ENCODE data around the gene IGFLR1.

Gene IGFLR1

GRCh38 chr19:35713506-35713850 lies 28.8 kb downstream of the IGFLR1 start:
- TF ChIP-seq, protein P1, sequence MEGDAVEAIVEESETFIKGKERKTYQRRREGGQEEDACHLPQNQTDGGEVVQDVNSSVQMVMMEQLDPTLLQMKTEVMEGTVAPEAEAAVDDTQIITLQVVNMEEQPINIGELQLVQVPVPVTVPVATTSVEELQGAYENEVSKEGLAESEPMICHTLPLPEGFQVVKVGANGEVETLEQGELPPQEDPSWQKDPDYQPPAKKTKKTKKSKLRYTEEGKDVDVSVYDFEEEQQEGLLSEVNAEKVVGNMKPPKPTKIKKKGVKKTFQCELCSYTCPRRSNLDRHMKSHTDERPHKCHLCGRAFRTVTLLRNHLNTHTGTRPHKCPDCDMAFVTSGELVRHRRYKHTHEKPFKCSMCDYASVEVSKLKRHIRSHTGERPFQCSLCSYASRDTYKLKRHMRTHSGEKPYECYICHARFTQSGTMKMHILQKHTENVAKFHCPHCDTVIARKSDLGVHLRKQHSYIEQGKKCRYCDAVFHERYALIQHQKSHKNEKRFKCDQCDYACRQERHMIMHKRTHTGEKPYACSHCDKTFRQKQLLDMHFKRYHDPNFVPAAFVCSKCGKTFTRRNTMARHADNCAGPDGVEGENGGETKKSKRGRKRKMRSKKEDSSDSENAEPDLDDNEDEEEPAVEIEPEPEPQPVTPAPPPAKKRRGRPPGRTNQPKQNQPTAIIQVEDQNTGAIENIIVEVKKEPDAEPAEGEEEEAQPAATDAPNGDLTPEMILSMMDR (IDR thresholded peaks at IDR 0.05) = no peak
- no peak overlapping the region for H3K4me3 ChIP-seq
- no peak overlapping the region for H3K27ac ChIP-seq
- no peak for DNase-seq (ENCODE audit: low spot score)

DNA sequence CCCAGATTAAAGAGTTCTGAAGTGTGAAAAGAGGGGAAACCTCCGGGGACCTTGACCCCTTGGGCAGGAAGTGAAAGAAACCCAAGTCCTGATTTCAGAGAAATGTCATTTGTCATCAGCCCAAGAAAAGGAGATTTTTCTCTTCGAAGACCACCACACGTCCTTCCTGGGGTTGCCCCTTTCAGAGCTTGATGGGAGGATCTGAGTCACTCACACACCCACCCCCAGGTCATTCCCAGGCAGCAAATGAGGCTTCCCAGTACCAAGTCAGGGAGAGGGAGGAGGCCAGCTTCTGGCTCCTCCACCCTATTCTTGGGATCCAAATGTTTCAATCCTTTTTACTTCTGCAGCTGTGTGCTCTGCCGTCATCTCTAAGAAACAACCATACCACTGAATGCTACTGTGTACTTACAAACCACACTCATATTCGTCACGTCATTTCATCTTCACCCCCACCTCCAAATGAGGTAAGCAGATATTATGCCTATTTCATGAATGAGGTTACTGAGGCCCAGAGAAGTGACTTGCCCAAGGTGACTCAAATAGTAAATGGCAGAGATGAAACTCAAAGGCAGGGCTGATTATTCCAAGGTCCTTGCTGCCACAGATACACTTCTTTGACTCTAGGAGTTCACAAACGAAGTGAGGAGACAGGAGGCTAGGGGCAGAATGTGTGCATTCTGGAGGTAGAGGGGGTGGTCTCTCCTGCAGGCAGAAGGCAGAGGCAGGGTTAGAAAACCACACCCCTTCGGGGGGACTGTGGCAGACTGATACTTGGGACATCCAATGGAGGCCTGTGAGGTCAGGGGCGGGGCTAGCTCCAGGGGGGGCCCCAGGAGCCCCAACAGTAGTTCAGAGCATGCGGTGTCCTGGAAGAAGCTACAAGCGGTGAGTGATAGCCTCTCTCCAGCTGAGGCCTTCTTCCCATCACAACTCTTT lies 29.4 kb downstream of the IGFLR1 start:
- Histone ChIP-seq H3K4me3 (no peak overlapping the region), H3K27ac (no peak overlapping the region)
- TF ChIP-seq, protein P1 (IDR thresholded peaks at IDR 0.05) = no peak
- DNase-seq (ENCODE audit: low spot score) = no peak

DNA sequence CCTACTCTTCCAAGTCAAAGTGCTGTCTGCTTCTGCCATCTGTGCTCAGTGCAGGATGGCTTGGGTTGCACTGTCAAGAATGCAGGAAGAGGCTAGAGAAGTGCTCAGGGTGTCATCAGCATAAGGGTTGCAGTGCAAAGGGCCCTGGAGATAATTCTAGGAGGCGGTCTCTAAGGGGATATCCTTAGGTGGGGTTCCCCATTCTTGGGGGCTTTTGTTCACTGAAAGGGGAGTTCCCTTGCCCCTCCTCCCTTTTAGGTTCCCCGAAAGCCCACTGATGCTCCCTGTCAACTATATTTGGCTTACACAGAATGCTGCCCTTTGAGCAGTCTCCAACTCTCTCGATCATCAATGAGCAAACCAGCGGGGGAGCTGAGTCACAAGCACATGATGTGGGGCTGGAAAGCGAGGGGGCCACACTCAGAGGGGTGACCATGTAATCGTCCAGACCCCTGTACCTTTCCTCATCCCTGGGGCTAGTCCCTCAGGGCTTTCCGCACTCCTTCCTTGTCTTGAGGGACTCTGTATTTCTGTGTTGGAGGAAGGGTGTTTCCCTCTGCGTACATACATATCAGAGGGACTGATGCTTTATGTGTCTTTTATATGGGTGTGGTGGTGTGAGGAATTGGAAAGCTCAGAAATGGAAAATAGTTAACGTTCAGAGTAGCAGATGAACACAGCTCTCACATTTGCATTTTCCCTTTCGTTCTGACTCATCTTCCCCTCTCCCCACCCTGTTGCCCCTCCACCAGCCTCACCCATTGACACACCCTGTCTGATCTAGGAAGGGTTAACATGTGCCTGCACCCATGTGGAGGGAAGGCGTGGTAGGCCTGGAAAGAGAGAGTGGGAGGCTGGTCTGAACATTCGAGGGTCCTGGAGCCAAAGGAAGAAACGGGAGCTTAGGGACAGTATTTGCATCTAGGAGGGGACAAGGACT lies 31.2 kb downstream of the IGFLR1 start:
- no peak overlapping the region for H3K4me3 ChIP-seq
- H3K27ac ChIP-seq = no peak overlapping the region
- TF ChIP-seq, protein P1 (IDR thresholded peaks at IDR 0.05) = no peak
- DNase-seq (ENCODE audit: low spot score) = no peak

- H3K27ac ChIP-seq = no peak overlapping the region
- TF ChIP-seq, protein P1 (IDR thresholded peaks at IDR 0.05) = no peak
- H3K4me3 ChIP-seq = no peak overlapping the region
- no peak for DNase-seq (ENCODE audit: low spot score)
Observed at GRCh38 chr19:35708391-35708790, 33.9 kb downstream of the IGFLR1 start.

- no peak within 1 kb of the TSS for H3K4me3 ChIP-seq
Observed at GRCh38 chr19:35704218-35704617, 38.0 kb downstream of the IGFLR1 start, which contains the start of gene ZBTB32. TSS of gene ZBTB32 (plus strand) at chr19:35704558. CDS start at chr19:35714627, 10,069 bp downstream.

DNA sequence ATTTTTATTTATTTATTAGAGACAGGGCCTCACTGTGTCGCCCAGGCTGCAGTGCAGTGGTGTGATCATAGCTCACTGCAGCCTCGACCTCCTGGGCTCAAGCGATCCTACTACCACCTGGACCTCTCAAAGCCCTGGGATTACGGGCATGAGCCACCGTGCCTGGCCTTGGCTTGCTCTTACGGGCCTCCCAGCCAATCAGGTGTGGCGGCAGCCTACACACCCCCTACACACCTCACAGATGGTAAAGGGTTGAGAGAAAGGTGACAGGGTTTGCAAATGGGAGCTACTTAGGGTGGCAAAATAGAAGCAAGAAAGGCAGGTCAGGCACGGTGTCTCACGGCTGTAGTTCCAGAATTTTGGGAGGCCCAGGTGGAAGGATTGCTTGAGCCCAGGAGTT lies 38.9 kb downstream of the IGFLR1 start:
- TF ChIP-seq, protein P1 (IDR thresholded peaks at IDR 0.05) = no peak
- no peak overlapping the region for H3K4me3 ChIP-seq

More at GRCh38 chr19:35704218-35704617, 38.0 kb downstream of the IGFLR1 start, which contains the start of gene ZBTB32:
- TF ChIP-seq, protein P1 (IDR thresholded peaks at IDR 0.05) = no peak
- H3K27ac ChIP-seq = no peak within 1 kb of the TSS
- DNase-seq (ENCODE audit: low spot score) = no peak

More for the DNA sequence above, 38.9 kb downstream of the IGFLR1 start:
- H3K27ac ChIP-seq = no peak overlapping the region
- no peak for DNase-seq (ENCODE audit: low spot score)
